Stimulated activated naive B cell treated with anti-CD40 and anti-IgM and Interleukin-4, amounts not matched to agents 10 μg/mL and 1 μg/mL and 100 μg/mL, for 72 hours (primary cell): ENCODE data around the gene BEGAIN.

Source experiments
- ATAC-seq, 2 donors: fragments of 150-1000 bp; cut with Tn5 transposase; replicated peaks; 2 replicates each; pipeline ENCODE4 v1.10.0; 2021; ENCODE audit warnings: moderate library complexity in 1 of 2
- DNase-seq: peaks from one replicate; pipeline ENCODE4 v3.0.0; 2021
- H3K27ac Mint-ChIP-seq: one replicate; pipeline ENCODE4 v1.8.0; 2022; ENCODE audit warnings: mild to moderate bottlenecking, mixed read lengths
- H3K27me3 Mint-ChIP-seq, 2 donors: one replicate each; pipeline ENCODE4 v1.8.0; 2022; ENCODE audit warnings: mixed read lengths in 2 of 2
- H3K36me3 Mint-ChIP-seq, 2 donors: one replicate each; pipeline ENCODE4 v1.8.0; 2022; ENCODE audit warnings: mixed read lengths in 2 of 2, mild to moderate bottlenecking in 1 of 2
- H3K4me1 Mint-ChIP-seq, 2 donors: one replicate each; pipeline ENCODE4 v1.8.0; 2022; ENCODE audit warnings: mixed read lengths in 2 of 2, mild to moderate bottlenecking in 1 of 2
- H3K4me3 Mint-ChIP-seq, 2 donors: one replicate each; pipeline ENCODE4 v1.8.0; 2022; ENCODE audit warnings: mild to moderate bottlenecking in 2 of 2, mixed read lengths in 2 of 2, moderate library complexity in 1 of 2
- H3K9me3 Mint-ChIP-seq, 2 donors: one replicate each; pipeline ENCODE4 v1.8.0; 2022; ENCODE audit warnings: mixed read lengths in 2 of 2, mild to moderate bottlenecking in 1 of 2

Gene BEGAIN

GRCh38 chr14:100567877-100568163, 19.4 kb downstream of the BEGAIN start:
- H3K4me3 Mint-ChIP-seq = peak overlapping the region; percentile 39 to 46
- no peaks in the 10 kb centered on the region for H3K9me3 Mint-ChIP-seq
- H3K27me3 Mint-ChIP-seq = peaks cover 59 to 82% of the 10 kb centered on the region in 2 donors
- no peak overlapping the region for H3K27ac Mint-ChIP-seq
- H3K36me3 Mint-ChIP-seq = peaks cover 0 to 2% of the 10 kb centered on the region in 2 donors
- H3K4me1 Mint-ChIP-seq = peaks cover 18 to 34% of the 10 kb centered on the region in 2 donors
- ATAC-seq (peak in 1 of 2 donors; percentile 12), DNase-seq (no peak)

- Mint-ChIP-seq H3K4me3 (peak overlapping the region; percentile 80 to 81), H3K4me1 (peaks cover 13 to 28% of the 10 kb centered on the region in 2 donors), H3K36me3 (peaks cover 0 to 2% of the 10 kb centered on the region in 2 donors), H3K9me3 (no peaks in the 10 kb centered on the region), H3K27ac (peak overlapping the region; percentile 66), H3K27me3 (peaks cover 53 to 76% of the 10 kb centered on the region in 2 donors)
- ATAC-seq = peak; percentile 43
- no peak for DNase-seq
Measured at GRCh38 chr14:100567009-100567876, 20.0 kb downstream of the BEGAIN start.

- Mint-ChIP-seq H3K9me3 (no peaks in the 10 kb centered on the region), H3K36me3 (peaks cover 0 to 2% of the 10 kb centered on the region in 2 donors), H3K4me3 (peak overlapping the region; percentile 80 to 81), H3K4me1 (peaks cover 13 to 27% of the 10 kb centered on the region in 2 donors), H3K27me3 (peaks cover 46 to 70% of the 10 kb centered on the region in 2 donors), H3K27ac (peak overlapping the region; percentile 66)
- ATAC-seq = no peak
- no peak for DNase-seq
Measured at GRCh38 chr14:100566586-100566985, 20.6 kb downstream of the BEGAIN start.

GRCh38 chr14:100566119-100566518, 21.1 kb downstream of the BEGAIN start:
- H3K4me3 Mint-ChIP-seq = peak overlapping the region in 1 of 2 donors; percentile 54
- H3K27me3 Mint-ChIP-seq = peaks cover 43 to 65% of the 10 kb centered on the region in 2 donors
- peak overlapping the region; percentile 14 for H3K27ac Mint-ChIP-seq

GRCh38 chr14:100565650-100566049, 21.6 kb downstream of the BEGAIN start:
- no peak for ATAC-seq
- no peak overlapping the region for H3K27ac Mint-ChIP-seq
- DNase-seq = no peak
- H3K4me1 Mint-ChIP-seq = peaks cover 13 to 27% of the 10 kb centered on the region in 2 donors
- H3K9me3 Mint-ChIP-seq = no peaks in the 10 kb centered on the region
- H3K4me3 Mint-ChIP-seq = no peak overlapping the region
- H3K36me3 Mint-ChIP-seq = peaks cover 0 to 2% of the 10 kb centered on the region in 2 donors
- peaks cover 40 to 60% of the 10 kb centered on the region in 2 donors for H3K27me3 Mint-ChIP-seq

More at GRCh38 chr14:100566119-100566518, 21.1 kb downstream of the BEGAIN start:
- Mint-ChIP-seq H3K4me1 (peaks cover 13 to 27% of the 10 kb centered on the region in 2 donors), H3K9me3 (no peaks in the 10 kb centered on the region), H3K36me3 (peaks cover 0 to 2% of the 10 kb centered on the region in 2 donors)
- DNase-seq (no peak), ATAC-seq (no peak)

- H3K4me1 Mint-ChIP-seq = peaks cover 12 to 23% of the 10 kb centered on the region in 2 donors
- no peak overlapping the region for H3K4me3 Mint-ChIP-seq
- no peaks in the 10 kb centered on the region for H3K9me3 Mint-ChIP-seq
- H3K27me3 Mint-ChIP-seq = peaks cover 32 to 49% of the 10 kb centered on the region in 2 donors
- DNase-seq (no peak), ATAC-seq (no peak)
- H3K27ac Mint-ChIP-seq = no peak overlapping the region
- peaks cover 0 to 2% of the 10 kb centered on the region in 2 donors for H3K36me3 Mint-ChIP-seq
Measured at GRCh38 chr14:100564512-100564911, 22.7 kb downstream of the BEGAIN start.

- Mint-ChIP-seq H3K27me3 (peaks cover 37 to 50% of the 10 kb centered on the region in 2 donors), H3K36me3 (peaks cover 0 to 2% of the 10 kb centered on the region in 2 donors), H3K9me3 (no peaks in the 10 kb centered on the region), H3K4me1 (peaks cover 18 to 30% of the 10 kb centered on the region in 2 donors), H3K27ac (no peak overlapping the region), H3K4me3 (no peak overlapping the region)
- DNase-seq (no peak), ATAC-seq (no peak)
Measured at GRCh38 chr14:100562751-100563150, 24.5 kb downstream of the BEGAIN start.

- ATAC-seq (no peak), DNase-seq (no peak)
- Mint-ChIP-seq H3K4me1 (peaks cover 16 to 30% of the 10 kb centered on the region in 2 donors), H3K36me3 (no peaks in the 10 kb centered on the region), H3K4me3 (no peak overlapping the region), H3K27ac (no peak overlapping the region), H3K27me3 (peaks cover 30 to 42% of the 10 kb centered on the region in 2 donors), H3K9me3 (no peaks in the 10 kb centered on the region)
Measured at GRCh38 chr14:100561005-100561404, 26.2 kb downstream of the BEGAIN start.

GRCh38 chr14:100560471-100560870, 26.7 kb downstream of the BEGAIN start:
- Mint-ChIP-seq H3K9me3 (no peaks in the 10 kb centered on the region), H3K4me1 (peaks cover 16 to 28% of the 10 kb centered on the region in 2 donors), H3K27ac (peak overlapping the region; percentile 25), H3K27me3 (peaks cover 29 to 37% of the 10 kb centered on the region in 2 donors), H3K4me3 (no peak overlapping the region), H3K36me3 (no peaks in the 10 kb centered on the region)
- DNase-seq = no peak
- ATAC-seq = no peak

GRCh38 chr14:100559455-100559854, 27.8 kb downstream of the BEGAIN start:
- Mint-ChIP-seq H3K4me1 (peaks cover 16 to 30% of the 10 kb centered on the region in 2 donors), H3K9me3 (no peaks in the 10 kb centered on the region), H3K36me3 (no peaks in the 10 kb centered on the region), H3K27me3 (peaks cover 21 to 27% of the 10 kb centered on the region in 2 donors), H3K27ac (no peak overlapping the region), H3K4me3 (no peak overlapping the region)
- DNase-seq = no peak
- ATAC-seq = no peak

- Mint-ChIP-seq H3K27ac (no peak overlapping the region), H3K4me1 (peaks cover 16 to 34% of the 10 kb centered on the region in 2 donors), H3K9me3 (no peaks in the 10 kb centered on the region), H3K4me3 (no peak overlapping the region), H3K36me3 (no peaks in the 10 kb centered on the region), H3K27me3 (peaks cover 21 to 22% of the 10 kb centered on the region in 2 donors)
- no peak for ATAC-seq
- DNase-seq = no peak
Measured at GRCh38 chr14:100558966-100559365, 28.3 kb downstream of the BEGAIN start.

- no peaks in the 10 kb centered on the region for H3K36me3 Mint-ChIP-seq
- no peaks in the 10 kb centered on the region for H3K9me3 Mint-ChIP-seq
- peak overlapping the region; percentile 57 for H3K27ac Mint-ChIP-seq
- no peak for DNase-seq
- H3K4me1 Mint-ChIP-seq = peaks cover 15 to 28% of the 10 kb centered on the region in 2 donors
- peaks cover 15 to 17% of the 10 kb centered on the region in 2 donors for H3K27me3 Mint-ChIP-seq
- peak overlapping the region; percentile 7 to 64 for H3K4me3 Mint-ChIP-seq
- ATAC-seq = no peak
Measured at GRCh38 chr14:100558226-100558625, 29.0 kb downstream of the BEGAIN start.

GRCh38 chr14:100557658-100558057, 29.6 kb downstream of the BEGAIN start:
- DNase-seq = peak; percentile 44
- H3K9me3 Mint-ChIP-seq = no peaks in the 10 kb centered on the region
- H3K27ac Mint-ChIP-seq = peak overlapping the region; percentile 80
- no peaks in the 10 kb centered on the region for H3K36me3 Mint-ChIP-seq
- peaks cover 11 to 17% of the 10 kb centered on the region in 2 donors for H3K27me3 Mint-ChIP-seq
- H3K4me1 Mint-ChIP-seq = peaks cover 16 to 26% of the 10 kb centered on the region in 2 donors
- H3K4me3 Mint-ChIP-seq = peak overlapping the region; percentile 7 to 64
- ATAC-seq = peak; percentile 90

GRCh38 chr14:100556936-100557505, 30.2 kb downstream of the BEGAIN start:
- no peaks in the 10 kb centered on the region for H3K9me3 Mint-ChIP-seq
- H3K4me1 Mint-ChIP-seq = peaks cover 19 to 26% of the 10 kb centered on the region in 2 donors
- ATAC-seq (no peak), DNase-seq (no peak)
- peaks cover 11 to 17% of the 10 kb centered on the region in 2 donors for H3K27me3 Mint-ChIP-seq
- H3K27ac Mint-ChIP-seq = no peak overlapping the region
- H3K4me3 Mint-ChIP-seq = no peak overlapping the region
- no peaks in the 10 kb centered on the region for H3K36me3 Mint-ChIP-seq

GRCh38 chr14:100556140-100556475, 31.1 kb downstream of the BEGAIN start:
- no peak for ATAC-seq
- H3K9me3 Mint-ChIP-seq = no peaks in the 10 kb centered on the region
- H3K27ac Mint-ChIP-seq = no peak overlapping the region
- no peaks in the 10 kb centered on the region for H3K36me3 Mint-ChIP-seq
- H3K4me3 Mint-ChIP-seq = no peak overlapping the region
- DNase-seq = no peak
- peaks cover 19 to 26% of the 10 kb centered on the region in 2 donors for H3K4me1 Mint-ChIP-seq
- peaks cover 11 to 17% of the 10 kb centered on the region in 2 donors for H3K27me3 Mint-ChIP-seq
